Tibial artery (tissue), 4 donors: Measurements from ENCODE around the gene CDSN.

Source experiments
- DNase-seq, 2 donors: peaks; one replicate each; pipeline ENCODE4 v3.0.0-alpha.2; 2019
- H3K27ac ChIP-seq, 2 donors: fragments of 200-600 bp; sonication (generic) in 1 of 2; 1 replicate in 1 of 2; 2 replicates in 1 of 2; pipeline ENCODE4 v1.5.1; 2018 to 2019; ENCODE audit warnings: mild to moderate bottlenecking in 1 of 2
- H3K27me3 ChIP-seq, 2 donors: fragments of 200-600 bp; sonication (generic) in 1 of 2; one replicate each; pipeline versions ENCODE4 v1.5.1 to v1.6.0; 2016 to 2019
- H3K36me3 ChIP-seq, 3 donors: fragments of 200-600 bp; sonication (generic) in 2 of 3; one replicate each; pipeline ENCODE4 v1.5.1; 2016 to 2019; ENCODE audit warnings: mild to moderate bottlenecking in 2 of 3
- H3K4me1 ChIP-seq, 4 donors: fragments of 200-600 bp; sonication (generic) in 2 of 4; 1 replicate in 3 of 4; 2 replicates in 1 of 4; pipeline ENCODE4 v1.5.1; 2016 to 2019
- H3K4me3 ChIP-seq, 2 donors: fragments of 200-600 bp; sonication (generic) in 1 of 2; 1 replicate in 1 of 2; 2 replicates in 1 of 2; pipeline ENCODE4 v1.5.1; 2018 to 2019; ENCODE audit warnings: mild to moderate bottlenecking in 2 of 2
- H3K9me3 ChIP-seq, 3 donors: fragments of 200-600 bp; sonication (generic) in 1 of 3; one replicate each; pipeline ENCODE4 v1.5.1; 2016 to 2019
- intact Hi-C: fragments of 100-400 bp; cut with DNase I; formaldehyde crosslinking; loops from one replicate; pipeline ENCODE4 v1.15.0; 2023; ENCODE audit warnings: low total_unique reads
- TF ChIP-seq, protein P1 (sequence below), 2 experiments: fragments of 200-600 bp in 1 of 2; fragments of 450-650 bp in 1 of 2; IDR thresholded peaks; one replicate each; pipeline ENCODE4 v1.5.1; 2017 to 2019; ENCODE audit warnings: antibody characterized with exemption in 2 of 2, mild to moderate bottlenecking in 1 of 2, moderate library complexity in 1 of 2

CDSN gene

DNA sequence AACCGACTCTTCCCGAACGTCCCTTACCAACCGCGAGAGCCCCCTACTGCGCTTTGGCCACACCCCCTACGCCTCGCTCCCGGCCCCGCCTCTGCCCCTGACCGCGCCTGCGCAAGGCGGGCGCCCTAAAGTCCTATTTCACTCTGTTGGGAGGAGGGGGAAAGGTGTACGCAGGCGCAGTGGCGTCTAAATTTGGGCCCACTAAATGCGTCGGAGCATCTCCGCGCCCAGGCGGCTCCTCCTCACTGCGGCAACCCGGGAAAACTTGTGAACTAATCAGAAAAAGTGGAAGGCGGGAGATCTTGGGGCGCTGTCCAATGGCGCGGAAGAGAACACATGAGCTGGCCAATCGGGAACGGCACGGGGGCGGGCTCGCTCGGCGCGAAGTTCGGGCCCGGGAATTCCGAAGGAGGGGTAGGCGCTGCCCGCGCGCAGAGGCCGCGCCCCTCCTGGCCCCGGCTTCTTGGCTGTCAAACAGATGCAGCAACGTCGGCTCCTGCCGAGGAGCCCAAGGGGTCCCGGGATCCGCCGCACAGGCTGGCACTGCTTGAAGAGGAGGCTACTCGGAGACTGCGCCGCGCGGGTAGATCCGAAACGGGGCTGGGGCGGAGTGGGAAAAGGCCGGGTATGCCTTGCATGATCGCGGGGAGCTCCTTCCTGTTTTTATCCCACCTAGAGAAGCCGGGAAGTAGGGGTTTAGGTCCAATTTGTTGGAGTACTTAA lies 38.1 kb upstream of the CDSN start, which contains the start of gene TCF19:
TSS of gene TCF19 (plus strand) at position 450 of the 723 bp plus-strand sequence. CDS start 881 bp downstream, outside the sequence.
- Histone ChIP-seq H3K27ac (peak within 1 kb of the TSS; percentile 78 to 91), H3K9me3 (no peaks in the 10 kb centered on the region), H3K4me3 (peak within 1 kb of the TSS; percentile 70 to 78), H3K27me3 (no peaks in the 10 kb centered on the region), H3K36me3 (peaks cover 0 to 34% (median 9%) of the 10 kb centered on the region in 3 donors), H3K4me1 (peaks cover 0 to 23% (median 18%) of the 10 kb centered on the region in 4 donors)
- peak; percentile 99 to 100 for DNase-seq
- intact Hi-C loops: loop anchor here (5.0 kb wide), 1 partner anchor 39 kb away; no protein-coding TSS in a partner anchor
- TF ChIP-seq, protein P1, sequence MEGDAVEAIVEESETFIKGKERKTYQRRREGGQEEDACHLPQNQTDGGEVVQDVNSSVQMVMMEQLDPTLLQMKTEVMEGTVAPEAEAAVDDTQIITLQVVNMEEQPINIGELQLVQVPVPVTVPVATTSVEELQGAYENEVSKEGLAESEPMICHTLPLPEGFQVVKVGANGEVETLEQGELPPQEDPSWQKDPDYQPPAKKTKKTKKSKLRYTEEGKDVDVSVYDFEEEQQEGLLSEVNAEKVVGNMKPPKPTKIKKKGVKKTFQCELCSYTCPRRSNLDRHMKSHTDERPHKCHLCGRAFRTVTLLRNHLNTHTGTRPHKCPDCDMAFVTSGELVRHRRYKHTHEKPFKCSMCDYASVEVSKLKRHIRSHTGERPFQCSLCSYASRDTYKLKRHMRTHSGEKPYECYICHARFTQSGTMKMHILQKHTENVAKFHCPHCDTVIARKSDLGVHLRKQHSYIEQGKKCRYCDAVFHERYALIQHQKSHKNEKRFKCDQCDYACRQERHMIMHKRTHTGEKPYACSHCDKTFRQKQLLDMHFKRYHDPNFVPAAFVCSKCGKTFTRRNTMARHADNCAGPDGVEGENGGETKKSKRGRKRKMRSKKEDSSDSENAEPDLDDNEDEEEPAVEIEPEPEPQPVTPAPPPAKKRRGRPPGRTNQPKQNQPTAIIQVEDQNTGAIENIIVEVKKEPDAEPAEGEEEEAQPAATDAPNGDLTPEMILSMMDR (IDR thresholded peaks at IDR 0.05): no peak

DNA sequence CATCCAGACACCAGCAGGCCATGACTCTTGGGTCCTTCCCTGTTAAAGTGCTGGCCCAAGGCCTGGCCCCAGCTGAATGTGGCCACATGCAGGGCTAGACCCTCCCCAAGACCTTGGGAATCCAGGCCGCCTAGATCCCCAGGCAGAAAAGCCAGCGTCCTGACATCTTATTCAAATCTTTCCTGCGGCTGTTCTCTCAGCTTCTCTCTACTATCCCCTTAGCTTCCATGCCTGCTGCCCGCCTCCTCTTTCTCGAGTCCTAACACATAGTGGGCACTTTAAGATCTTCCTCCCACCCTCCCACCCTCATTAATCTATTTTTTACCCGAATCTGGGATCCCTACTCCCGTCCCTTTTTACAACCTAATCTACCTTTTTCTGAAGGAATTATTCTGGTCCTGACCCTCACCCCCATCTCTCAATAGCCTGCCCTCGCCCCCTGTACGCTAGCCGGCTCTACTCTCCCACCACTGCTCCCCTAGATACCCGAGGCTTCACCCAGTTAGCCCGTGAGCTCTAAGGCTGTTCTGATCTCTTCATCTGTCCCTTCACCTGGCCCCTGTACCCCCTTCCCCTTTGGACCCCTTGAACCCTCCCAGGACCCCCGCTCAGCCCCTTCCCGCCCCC lies 37.4 kb upstream of the CDSN start, which contains the start of gene CCHCR1:
TSS of gene CCHCR1 (minus strand) at position 290 of the 627 bp plus-strand sequence. CDS start at position 88, 202 bp downstream.
- intact Hi-C loops: loop anchor here (5.0 kb wide), 1 partner anchor 40 kb away; no protein-coding TSS in a partner anchor
- Histone ChIP-seq H3K36me3 (peaks cover 0 to 32% (median 9%) of the 10 kb centered on the region in 3 donors), H3K27ac (peak within 1 kb of the TSS; percentile 78 to 91), H3K27me3 (no peaks in the 10 kb centered on the region), H3K4me3 (peak within 1 kb of the TSS; percentile 70 to 78), H3K4me1 (peaks cover 0 to 23% (median 18%) of the 10 kb centered on the region in 4 donors), H3K9me3 (no peaks in the 10 kb centered on the region)
- no peak for DNase-seq
- TF ChIP-seq, protein P1 (IDR thresholded peaks at IDR 0.05): no peak

DNA sequence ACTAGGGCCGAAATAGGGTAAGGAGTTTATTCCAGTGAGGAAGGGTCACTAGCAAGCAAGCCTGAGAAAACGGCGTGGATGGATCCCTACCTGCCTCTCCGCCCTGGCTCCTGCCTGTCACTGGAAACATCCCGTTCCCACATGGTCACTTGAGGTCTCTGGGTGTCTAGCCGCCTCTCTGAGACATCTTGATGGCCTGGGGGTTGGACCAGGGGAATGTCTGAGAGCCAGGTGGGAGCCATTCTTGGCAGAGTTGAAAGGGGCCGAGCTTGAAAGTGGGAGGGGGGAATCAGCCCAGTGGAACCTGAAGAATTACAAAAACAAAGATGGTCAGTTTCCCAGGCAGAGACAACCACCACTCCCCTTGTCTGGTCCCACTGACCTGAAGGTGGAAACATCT lies 36.4 kb upstream of the CDSN start:
- intact Hi-C loops: loop anchor here (5.0 kb wide), 1 partner anchor 41 kb away; no protein-coding TSS in a partner anchor
- no peak overlapping the region for H3K4me3 ChIP-seq
- no peak for DNase-seq
- peaks cover 0 to 23% (median 18%) of the 10 kb centered on the region in 4 donors for H3K4me1 ChIP-seq
- H3K27ac ChIP-seq: no peak overlapping the region
- TF ChIP-seq, protein P1 (IDR thresholded peaks at IDR 0.05): no peak
- H3K36me3 ChIP-seq: peaks cover 0 to 23% (median 9%) of the 10 kb centered on the region in 3 donors
- no peaks in the 10 kb centered on the region for H3K27me3 ChIP-seq
- H3K9me3 ChIP-seq: no peaks in the 10 kb centered on the region

DNA sequence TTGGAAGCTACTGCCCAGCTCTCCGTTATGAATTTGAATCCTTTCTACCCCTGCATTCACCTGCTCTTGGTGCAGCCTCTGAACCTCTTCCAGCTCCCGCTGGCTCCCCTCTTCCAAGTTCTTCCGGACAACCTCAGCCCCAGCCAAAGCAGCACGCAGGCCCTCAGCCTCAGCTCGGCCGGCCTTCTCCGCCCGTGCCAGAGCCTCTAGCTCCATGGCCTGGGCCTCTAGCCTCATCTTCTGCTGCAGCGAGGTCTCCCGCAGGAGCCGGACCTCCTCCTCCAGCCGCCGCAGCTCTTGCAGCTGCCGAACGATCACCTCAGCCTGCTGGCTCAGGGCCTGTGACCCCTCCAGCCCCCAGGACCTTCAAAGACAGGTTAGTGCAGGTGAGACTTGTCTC lies 34.2 kb upstream of the CDSN start:
- intact Hi-C loops: no loop called here
- no peak overlapping the region for H3K4me3 ChIP-seq
- no peaks in the 10 kb centered on the region for H3K27me3 ChIP-seq
- no peak overlapping the region for H3K27ac ChIP-seq
- TF ChIP-seq, protein P1 (IDR thresholded peaks at IDR 0.05): no peak
- peaks cover 9 to 42% (median 20%) of the 10 kb centered on the region in 3 donors for H3K36me3 ChIP-seq
- H3K4me1 ChIP-seq: peaks cover 0 to 18% (median 15%) of the 10 kb centered on the region in 4 donors
- DNase-seq: no peak
- H3K9me3 ChIP-seq: no peaks in the 10 kb centered on the region

DNA sequence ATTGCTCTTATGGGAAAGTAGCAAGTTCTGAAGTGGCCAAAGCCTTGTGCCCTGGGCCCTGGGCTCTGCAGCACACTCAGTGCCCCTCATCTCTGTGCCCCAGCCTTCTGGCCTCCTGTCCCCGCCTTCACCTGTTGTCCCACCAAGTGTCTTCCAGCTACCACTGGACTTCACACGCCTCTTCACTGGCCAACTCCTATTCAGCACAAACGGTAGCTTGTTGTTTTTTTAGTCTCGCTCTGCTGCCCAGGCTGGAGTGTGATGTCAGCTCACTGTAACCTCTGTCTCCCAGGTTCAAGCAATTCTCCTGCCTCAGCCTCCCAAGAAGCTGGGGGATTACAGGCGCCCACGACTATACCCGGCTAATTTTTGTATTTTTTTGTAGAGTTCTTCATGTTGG lies 32.5 kb upstream of the CDSN start:
- intact Hi-C loops: no loop called here

More for the DNA sequence above, 32.5 kb upstream of the CDSN start:
- Histone ChIP-seq H3K4me3 (no peak overlapping the region), H3K27ac (no peak overlapping the region), H3K27me3 (no peaks in the 10 kb centered on the region), H3K36me3 (peaks cover 9 to 50% (median 24%) of the 10 kb centered on the region in 3 donors), H3K9me3 (no peaks in the 10 kb centered on the region), H3K4me1 (peaks cover 0 to 10% (median 7%) of the 10 kb centered on the region in 4 donors)
- TF ChIP-seq, protein P1 (IDR thresholded peaks at IDR 0.05): no peak
- no peak for DNase-seq
